HG03571 (cell line): ENCODE results near the gene SLC9A9.
"Not testable (repeated sequence)": the region's sequence is repeated elsewhere in the genome, so short reads cannot be mapped to it uniquely, and the experiment has no call there.

ENCODE experiments used
- ATAC-seq: cut with Tn5 transposase; IDR thresholded peaks from one replicate; pipeline ENCODE4 v1.9.1; 2021; ENCODE audit not compliant: unreplicated experiment

Gene SLC9A9

GRCh38 chr3:143517131-143517530, 331.1 kb downstream of the SLC9A9 start:
- ATAC-seq = not testable (repeated sequence)

- no peak for ATAC-seq
Measured at GRCh38 chr3:143514874-143515273, 333.4 kb downstream of the SLC9A9 start.

DNA sequence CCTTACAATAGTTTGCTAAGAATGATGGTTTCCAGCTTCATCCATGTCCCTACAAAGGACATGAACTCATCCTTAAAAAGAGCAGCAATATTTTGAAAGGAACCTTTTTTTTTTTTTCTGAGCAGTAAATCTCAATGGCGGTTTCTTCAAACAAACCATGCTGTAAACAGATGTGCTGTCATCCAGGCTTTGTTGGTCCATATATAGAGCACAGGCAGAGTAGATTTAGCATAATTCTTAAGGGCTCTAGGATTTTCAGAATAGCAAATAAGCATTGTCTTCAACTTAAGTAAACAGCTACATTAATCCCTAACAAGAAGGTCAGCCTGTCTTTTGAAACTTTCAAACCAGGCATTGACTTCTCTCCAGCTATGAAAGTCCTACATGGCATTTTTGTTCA, 334.2 kb downstream of the SLC9A9 start:
- no peak for ATAC-seq

GRCh38 chr3:143511174-143511879, 336.9 kb downstream of the SLC9A9 start:
- ATAC-seq = no peak

- no peak for ATAC-seq
Measured at GRCh38 chr3:143510601-143511000, 337.7 kb downstream of the SLC9A9 start.

- ATAC-seq = no peak
Measured at GRCh38 chr3:143507735-143508580, 340.3 kb downstream of the SLC9A9 start.

- ATAC-seq = no peak
Measured at GRCh38 chr3:143506190-143506589, 342.1 kb downstream of the SLC9A9 start.

GRCh38 chr3:143503325-143503885, 344.9 kb downstream of the SLC9A9 start:
- no peak for ATAC-seq

- ATAC-seq = no peak
Measured at GRCh38 chr3:143502081-143502480, 346.2 kb downstream of the SLC9A9 start.

- no peak for ATAC-seq
Measured at GRCh38 chr3:143497382-143497781, 350.9 kb downstream of the SLC9A9 start.

DNA sequence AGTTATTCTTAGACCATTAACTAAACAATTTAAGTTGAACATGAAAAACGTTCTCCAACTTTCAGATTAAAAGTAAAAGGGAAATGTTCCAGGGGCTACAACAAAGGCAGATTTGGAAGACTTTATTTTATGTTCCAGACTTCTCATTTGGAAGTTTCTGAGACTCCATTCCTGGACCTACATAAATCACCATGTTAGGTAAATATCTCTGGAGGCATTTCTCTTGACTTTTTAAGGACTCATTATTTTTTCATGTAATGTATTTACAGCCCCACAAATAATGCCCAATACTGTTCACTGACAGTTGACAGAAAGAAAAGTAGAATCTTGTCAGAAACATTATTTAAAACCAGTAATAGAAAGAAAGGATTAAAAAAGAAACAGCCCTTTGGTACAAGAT, 352.1 kb downstream of the SLC9A9 start:
- ATAC-seq = no peak

GRCh38 chr3:143495527-143495926, 352.7 kb downstream of the SLC9A9 start:
- no peak for ATAC-seq

DNA sequence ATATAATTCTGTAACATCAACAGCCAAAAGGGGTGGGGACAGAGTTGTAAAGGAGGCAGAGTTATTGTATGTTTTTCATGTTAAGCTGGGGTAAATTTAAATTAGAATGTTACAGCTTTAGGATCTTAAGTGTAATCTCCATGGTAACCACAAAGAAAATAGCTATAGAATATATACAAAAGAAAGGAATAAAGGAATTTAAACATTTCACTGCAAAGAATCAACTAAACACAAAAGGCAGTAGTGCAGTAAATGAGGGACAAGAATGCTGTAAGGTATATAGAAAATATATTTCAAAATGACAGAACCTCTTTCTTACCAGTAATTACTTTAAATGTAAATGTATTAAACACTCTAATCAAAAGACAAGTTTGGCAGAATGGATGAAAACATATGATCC, 361.7 kb downstream of the SLC9A9 start:
- ATAC-seq = no peak

DNA sequence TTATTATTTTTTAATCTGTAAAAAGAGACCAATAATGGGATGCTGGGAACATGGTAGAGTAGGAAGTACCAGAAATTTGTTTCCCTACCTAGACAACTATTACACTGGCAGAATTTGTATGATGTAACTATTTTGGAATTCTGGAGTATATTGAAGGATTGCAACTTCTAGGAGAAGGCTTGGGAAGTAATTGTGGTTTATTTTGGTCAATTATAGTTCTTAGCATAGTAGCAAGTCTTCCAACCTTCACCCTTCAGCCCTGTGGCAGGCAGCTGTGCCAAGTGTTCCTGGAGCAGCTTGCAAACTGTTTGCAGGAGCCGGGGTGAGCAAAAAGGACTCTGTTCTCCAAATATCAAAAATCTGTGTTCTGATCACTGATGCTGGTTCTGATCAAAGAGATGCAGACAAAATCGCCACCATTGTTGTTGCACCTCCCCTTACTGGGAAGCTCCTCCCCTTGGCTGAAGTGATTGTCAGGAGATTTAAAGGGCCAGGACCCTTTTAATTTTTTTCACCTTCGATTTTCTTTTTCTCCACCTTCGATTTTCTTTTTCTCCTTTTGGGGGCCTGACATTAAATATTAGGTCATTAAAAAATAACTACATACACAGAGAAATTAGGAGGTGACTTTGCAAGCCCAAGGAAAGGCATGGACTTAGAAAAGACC, 363.3 kb downstream of the SLC9A9 start:
- ATAC-seq = no peak

GRCh38 chr3:143483214-143483613, 365.1 kb downstream of the SLC9A9 start:
- ATAC-seq = no peak

GRCh38 chr3:143482106-143483088, 365.9 kb downstream of the SLC9A9 start:
- no peak for ATAC-seq

DNA sequence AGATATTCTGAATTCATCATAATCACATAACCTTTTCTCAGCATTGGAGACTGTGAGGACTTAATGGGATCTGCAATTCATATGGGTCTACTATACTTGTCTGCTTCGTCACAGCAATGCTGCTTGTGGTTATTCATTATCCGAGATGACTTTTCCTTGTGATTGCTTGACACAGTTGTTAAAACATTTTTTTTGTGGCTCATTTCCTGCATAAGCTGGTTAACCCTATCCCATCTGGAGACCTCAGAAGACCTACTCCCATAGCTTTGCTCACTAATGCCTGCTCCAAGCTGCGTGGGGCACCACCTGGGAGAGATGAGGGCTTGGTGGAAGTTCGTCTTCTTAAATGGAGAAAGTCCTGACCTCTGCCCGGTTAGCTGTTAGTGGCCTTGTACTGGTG, 367.9 kb downstream of the SLC9A9 start:
- ATAC-seq = no peak

DNA sequence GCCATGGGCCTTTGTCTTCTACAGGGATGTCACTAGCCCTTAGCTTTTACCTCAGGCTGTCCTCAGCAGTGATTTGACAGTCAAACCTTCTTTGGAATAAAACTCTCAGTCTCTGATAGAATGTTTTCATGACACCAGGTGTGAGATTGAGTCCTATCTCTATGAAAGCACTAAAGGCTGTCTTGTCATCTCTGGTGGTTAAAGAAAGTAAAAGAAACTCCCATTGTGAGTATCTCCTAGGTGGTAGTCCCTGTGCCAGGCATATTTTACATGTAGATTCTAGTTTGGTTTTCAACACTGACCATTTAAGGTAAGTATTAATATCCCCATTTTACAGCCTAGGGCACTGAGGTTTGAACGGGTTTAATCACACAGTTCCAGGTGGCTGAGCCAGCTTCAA, 368.5 kb downstream of the SLC9A9 start:
- no peak for ATAC-seq

DNA sequence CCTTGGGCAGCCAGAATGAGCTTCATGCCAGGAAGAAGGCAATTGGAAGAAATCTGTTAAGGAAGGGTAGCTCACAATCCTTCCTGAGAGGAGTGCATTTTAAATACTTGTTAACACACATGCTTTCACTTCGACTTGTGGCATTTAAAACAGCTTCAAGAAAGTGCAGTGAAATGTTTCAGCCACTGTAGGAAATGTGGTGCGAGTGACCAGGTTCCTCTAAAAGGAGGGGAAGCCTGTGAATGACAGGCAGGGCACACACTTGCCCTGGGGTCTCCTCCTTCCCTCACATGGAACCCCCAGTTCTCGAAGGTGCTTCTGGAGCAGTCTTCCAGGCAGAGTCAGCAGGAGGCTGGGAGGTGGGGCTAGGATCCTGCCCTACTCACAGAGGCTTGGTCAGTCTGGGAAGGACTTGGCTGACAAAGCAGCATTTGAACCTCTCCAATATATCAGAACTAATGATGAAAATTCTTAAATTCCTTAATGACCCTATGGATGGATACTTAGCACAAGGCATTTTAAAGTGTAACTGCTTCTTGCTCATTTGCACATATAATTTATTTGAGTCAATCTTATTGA, 370.1 kb downstream of the SLC9A9 start:
- no peak for ATAC-seq
